ENCODE data around the gene AK9. TPM values are rescaled to one million over a fixed set of nuclear protein-coding genes. Genes with fewer than 3 reads are reported as not detected.

AK9 gene
- total and polyA plus RNA-seq, 2 of the 8 experiments (the other 6 are each of a cell fraction or from before 2014, with no cell fraction given), result 1.8 to 2.2 TPM

GRCh38 chr6:109662192-109662591 is 28.8 kb downstream of the AK9 start:
- no peak overlapping the region for H3K14ac ChIP-seq (ENCODE audit: insufficient read length)
- no peaks in the 10 kb centered on the region for H3K9me3 ChIP-seq (ENCODE audit: insufficient read depth in 2 of 2, low read depth in 1 of 2, low read length in 1 of 2)
- no peak overlapping the region for H3K4me2 ChIP-seq (ENCODE audit: insufficient read depth in 1 of 2, low read depth in 2 of 2, low read length in 2 of 2)
- TF ChIP-seq RNF2 (IDR thresholded peaks at IDR 0.05; ENCODE audit: borderline replicate concordance, low read depth, low read length, missing control alignments, poor library complexity, severe bottlenecking) (no peak), TEAD4 (IDR thresholded peaks at IDR 0.05; ENCODE audit: low read depth, low read length) (no peak)
- H2AK5ac ChIP-seq (ENCODE audit: low read depth, low read length), result no peak overlapping the region
- no peak overlapping the region for H3K9ac ChIP-seq (replicated peaks in 1 of 4; ENCODE audit: extremely low read depth in 1 of 4, low read depth in 3 of 4, low read length in 3 of 4)
- no peak overlapping the region for H2BK20ac ChIP-seq (ENCODE audit: low read length)
- H3K23ac ChIP-seq (ENCODE audit: insufficient read length), result no peak overlapping the region
- no peak overlapping the region for H2BK5ac ChIP-seq (ENCODE audit: low read depth, low read length)
- H2AFZ ChIP-seq (ENCODE audit: low read length), result no peak overlapping the region
- H4K8ac ChIP-seq (ENCODE audit: extremely low read depth, insufficient read depth, low read length), result no peak overlapping the region
- H4K91ac ChIP-seq (replicated peaks; ENCODE audit: insufficient read length, low read length), result no peak overlapping the region
- DNase-seq (ENCODE audit: low read depth in 1 of 2, low spot score in 2 of 2), result no peak
- H3K4me1 ChIP-seq (replicated peaks in 1 of 4; ENCODE audit: control insufficient read depth in 3 of 4, insufficient read depth in 4 of 4, low read length in 3 of 4), result no peaks in the 10 kb centered on the region
- no peak overlapping the region for H3K18ac ChIP-seq (ENCODE audit: extremely low read depth, low read length)
- no peak overlapping the region for H3K4me3 ChIP-seq (ENCODE audit: extremely low read depth in 1 of 4, insufficient read depth in 2 of 4, low read depth in 3 of 4, low read length in 4 of 4)
- H3K79me2 ChIP-seq (ENCODE audit: control insufficient read depth in 1 of 2, insufficient read depth in 2 of 2, low read length in 2 of 2), result no peaks in the 10 kb centered on the region
- no peak overlapping the region for H2BK15ac ChIP-seq (ENCODE audit: low read length)
- H4K20me1 ChIP-seq (replicated peaks in 1 of 2; ENCODE audit: control insufficient read depth in 1 of 2, insufficient read depth in 2 of 2, low read length in 2 of 2), result no peaks in the 10 kb centered on the region
- 77% methylated on average over 2 of the region's 2 CpGs; no CpG with 5 or more reads in 1 of the 2 experiments for WGBS, 2 experiments (ENCODE audit: extremely low coverage in 1 of 2, insufficient coverage in 1 of 2, insufficient read length in 1 of 2, insufficient replicate concordance in 2 of 2, low coverage in 1 of 2, low lambda C conversion rate in 2 of 2, missing lambda C conversion rate in 1 of 2)
- no peak overlapping the region for H2BK120ac ChIP-seq (replicated peaks; ENCODE audit: low read depth, low read length)
- H2BK12ac ChIP-seq (ENCODE audit: low read depth, low read length), result no peak overlapping the region
- H3K4ac ChIP-seq (replicated peaks; ENCODE audit: insufficient read length, low read depth, low read length), result no peak overlapping the region
- ChIA-PET POLR2A (ENCODE audit: partially characterized antibody) (no interaction called here), CTCF (ENCODE audit: partially characterized antibody) (no interaction called here)
- no peak overlapping the region for H3K56ac ChIP-seq (replicated peaks; ENCODE audit: insufficient read length, low read depth, low read length)
- H3K79me1 ChIP-seq (ENCODE audit: low read depth, low read length), result no peaks in the 10 kb centered on the region
- FAIRE-seq, result no peak
- no peaks in the 10 kb centered on the region for H3K27me3 ChIP-seq (replicated peaks in 1 of 4; ENCODE audit: control insufficient read depth in 3 of 4, extremely low read depth in 1 of 4, insufficient read depth in 3 of 4, low read length in 3 of 4)
- H3K23me2 ChIP-seq (ENCODE audit: low read depth, low read length), result no peaks in the 10 kb centered on the region
- no peaks in the 10 kb centered on the region for H3K36me3 ChIP-seq (ENCODE audit: control insufficient read depth in 2 of 4, insufficient read depth in 4 of 4, low read length in 3 of 4)
- no peak overlapping the region for H3K27ac ChIP-seq (ENCODE audit: low read depth, low read length)
- H4K5ac ChIP-seq (ENCODE audit: insufficient read length, low read depth, low read length), result no peak overlapping the region
